ENCODE results near the gene LRP1.

LRP1 gene

GRCh38 chr12:57094208-57095160 lies 33.8 kb upstream of the LRP1 start:
- H3K4me3 ChIP-seq (replicated peaks; ENCODE audit: low read depth, low read length): no peak overlapping the region
- TF ChIP-seq CTCF (IDR thresholded peaks at IDR 0.05; ENCODE audit: low read depth, low read length, missing control alignments): no peak
- DNase-seq (ENCODE audit: extremely low read depth, low read depth): no peak

GRCh38 chr12:57095440-57095839 lies 32.8 kb upstream of the LRP1 start:
- no peak for DNase-seq (ENCODE audit: extremely low read depth, low read depth)
- no peak overlapping the region for H3K4me3 ChIP-seq (replicated peaks; ENCODE audit: low read depth, low read length)
- TF ChIP-seq CTCF (IDR thresholded peaks at IDR 0.05; ENCODE audit: low read depth, low read length, missing control alignments): no peak

- no peak overlapping the region for H3K4me3 ChIP-seq (replicated peaks; ENCODE audit: low read depth, low read length)
- no peak for TF ChIP-seq CTCF (IDR thresholded peaks at IDR 0.05; ENCODE audit: low read depth, low read length, missing control alignments)
- DNase-seq (ENCODE audit: extremely low read depth, low read depth): no peak
Measured at GRCh38 chr12:57096099-57096572, 32.1 kb upstream of the LRP1 start.

- no peak for TF ChIP-seq CTCF (IDR thresholded peaks at IDR 0.05; ENCODE audit: low read depth, low read length, missing control alignments)
- H3K4me3 ChIP-seq (replicated peaks; ENCODE audit: low read depth, low read length): no peak overlapping the region
- DNase-seq (ENCODE audit: extremely low read depth, low read depth): no peak
Measured at GRCh38 chr12:57096748-57097553, 31.3 kb upstream of the LRP1 start.

- H3K4me3 ChIP-seq (replicated peaks; ENCODE audit: low read depth, low read length): no peak overlapping the region
- no peak for DNase-seq (ENCODE audit: extremely low read depth, low read depth)
- no peak for TF ChIP-seq CTCF (IDR thresholded peaks at IDR 0.05; ENCODE audit: low read depth, low read length, missing control alignments)
Measured at GRCh38 chr12:57097554-57097835, 30.8 kb upstream of the LRP1 start.

- TF ChIP-seq CTCF (IDR thresholded peaks at IDR 0.05; ENCODE audit: low read depth, low read length, missing control alignments): no peak
- no peak for DNase-seq (ENCODE audit: extremely low read depth, low read depth)
- H3K4me3 ChIP-seq (replicated peaks; ENCODE audit: low read depth, low read length): no peak overlapping the region
Measured at GRCh38 chr12:57098546-57098945, 29.7 kb upstream of the LRP1 start.
